GM23338 (cell line): Measurements from ENCODE around the gene CPXM1. TPM values are rescaled to one million over a fixed set of nuclear protein-coding genes. Genes with fewer than 3 reads are reported as not detected.

Experiments
- CREB1 ChIP-seq: fragments of 250-450 bp; sonication (Bioruptor Pico); IDR thresholded peaks from 2 replicates; pipeline ENCODE4 v1.5.0; 2020; ENCODE audit warnings: low read depth, mild to moderate bottlenecking, moderate library complexity
- EZH2 ChIP-seq: fragments of 200-600 bp; sonication (generic); IDR thresholded peaks from one replicate; pipeline ENCODE4 v1.8.0; 2017; ENCODE audit warnings: antibody characterized with exemption, mild to moderate bottlenecking, low read depth; ENCODE audit not compliant: unreplicated experiment
- EZH2phosphoT487 ChIP-seq: fragments of 200-600 bp; sonication (generic); IDR thresholded peaks from one replicate; pipeline ENCODE4 v1.8.1; 2018; ENCODE audit warnings: antibody characterized with exemption; ENCODE audit not compliant: unreplicated experiment
- STAT1 ChIP-seq: IDR thresholded peaks from one replicate; pipeline ENCODE4 v1.6.1; 2016; ENCODE audit warnings: antibody characterized with exemption; ENCODE audit not compliant: unreplicated experiment
- ZNF114 ChIP-seq: fragments of 250-450 bp; sonication (Bioruptor Pico); IDR thresholded peaks from 2 replicates; pipeline ENCODE4 v1.5.0; 2020; ENCODE audit warnings: mild to moderate bottlenecking, moderate library complexity
- polyA plus RNA-seq: library from polyadenylated mRNA; unstranded; fragments of >200 nt; fragmentation: Nextera tagmentation; extraction: Ambion mirVana; gene quantifications from 2 replicates; pipeline ENCODE4 v1.2.1, GENCODE V29; 2016
- total RNA-seq: library from RNA; depleted of rRNA; stranded (reverse); fragments of >200 nt; shearing (Covaris generic); gene quantifications from 2 replicates; pipeline ENCODE4 v1.2.3, GENCODE V29; 2014
- TF ChIP-seq, protein P1 (sequence below): fragments of 250-450 bp; sonication (Bioruptor Pico); IDR thresholded peaks from 2 replicates; pipeline ENCODE4 v1.5.0; 2020; ENCODE audit warnings: mild to moderate bottlenecking, moderate library complexity
- TF ChIP-seq, protein P2 (sequence below): IDR thresholded peaks from one replicate; pipeline ENCODE4 v1.6.1; 2018; ENCODE audit warnings: antibody characterized with exemption; ENCODE audit not compliant: unreplicated experiment
- TF ChIP-seq, protein P3 (sequence below), 2 experiments: fragments of 200-600 bp in 1 of 2; sonication (generic) in 1 of 2; conservative IDR thresholded peaks; 2 replicates each; pipeline versions ENCODE4 v1.5.1 to v1.6.1; 2016 to 2017; ENCODE audit warnings: antibody characterized with exemption in 2 of 2, low read depth in 2 of 2, mild to moderate bottlenecking in 2 of 2, moderate library complexity in 1 of 2

Gene CPXM1
- total and polyA plus RNA-seq, 2 experiments from 2014 or later = 17.0 to 29.3 TPM

DNA sequence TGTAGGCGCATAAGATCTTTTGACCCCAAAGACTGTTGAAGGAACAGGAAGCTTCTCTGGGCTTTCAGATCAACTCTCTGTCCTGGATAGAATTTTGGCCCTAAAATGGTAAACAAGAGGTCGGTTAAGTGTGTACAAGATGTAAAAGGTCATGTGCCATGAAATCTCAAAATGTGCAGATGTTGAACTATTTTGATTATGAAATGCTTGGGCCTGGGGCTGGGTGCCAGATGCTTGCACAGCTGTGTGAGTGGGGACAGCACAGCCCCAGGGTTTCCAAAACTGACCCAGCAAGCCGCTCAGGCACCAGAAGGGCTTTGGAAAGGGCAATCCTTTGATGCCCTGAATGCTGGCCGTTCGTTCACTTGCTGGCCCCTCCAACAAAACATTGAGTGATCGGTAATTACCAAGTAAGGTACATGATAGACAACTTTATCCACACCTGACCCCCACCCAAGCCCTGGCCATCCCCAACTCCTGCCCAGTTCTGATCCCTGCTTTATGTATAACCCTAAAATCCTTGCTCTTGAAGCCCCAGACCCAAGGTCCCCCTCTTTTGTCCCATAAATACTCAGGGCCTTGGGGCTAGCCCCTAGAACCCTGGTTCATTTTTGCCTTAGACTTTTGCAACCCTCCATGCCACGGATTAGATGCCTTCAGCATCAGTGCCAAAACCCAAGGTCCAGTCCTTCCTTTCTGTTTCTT lies 17.6 kb upstream of the CPXM1 start (continued):
- TF ChIP-seq, protein P1, sequence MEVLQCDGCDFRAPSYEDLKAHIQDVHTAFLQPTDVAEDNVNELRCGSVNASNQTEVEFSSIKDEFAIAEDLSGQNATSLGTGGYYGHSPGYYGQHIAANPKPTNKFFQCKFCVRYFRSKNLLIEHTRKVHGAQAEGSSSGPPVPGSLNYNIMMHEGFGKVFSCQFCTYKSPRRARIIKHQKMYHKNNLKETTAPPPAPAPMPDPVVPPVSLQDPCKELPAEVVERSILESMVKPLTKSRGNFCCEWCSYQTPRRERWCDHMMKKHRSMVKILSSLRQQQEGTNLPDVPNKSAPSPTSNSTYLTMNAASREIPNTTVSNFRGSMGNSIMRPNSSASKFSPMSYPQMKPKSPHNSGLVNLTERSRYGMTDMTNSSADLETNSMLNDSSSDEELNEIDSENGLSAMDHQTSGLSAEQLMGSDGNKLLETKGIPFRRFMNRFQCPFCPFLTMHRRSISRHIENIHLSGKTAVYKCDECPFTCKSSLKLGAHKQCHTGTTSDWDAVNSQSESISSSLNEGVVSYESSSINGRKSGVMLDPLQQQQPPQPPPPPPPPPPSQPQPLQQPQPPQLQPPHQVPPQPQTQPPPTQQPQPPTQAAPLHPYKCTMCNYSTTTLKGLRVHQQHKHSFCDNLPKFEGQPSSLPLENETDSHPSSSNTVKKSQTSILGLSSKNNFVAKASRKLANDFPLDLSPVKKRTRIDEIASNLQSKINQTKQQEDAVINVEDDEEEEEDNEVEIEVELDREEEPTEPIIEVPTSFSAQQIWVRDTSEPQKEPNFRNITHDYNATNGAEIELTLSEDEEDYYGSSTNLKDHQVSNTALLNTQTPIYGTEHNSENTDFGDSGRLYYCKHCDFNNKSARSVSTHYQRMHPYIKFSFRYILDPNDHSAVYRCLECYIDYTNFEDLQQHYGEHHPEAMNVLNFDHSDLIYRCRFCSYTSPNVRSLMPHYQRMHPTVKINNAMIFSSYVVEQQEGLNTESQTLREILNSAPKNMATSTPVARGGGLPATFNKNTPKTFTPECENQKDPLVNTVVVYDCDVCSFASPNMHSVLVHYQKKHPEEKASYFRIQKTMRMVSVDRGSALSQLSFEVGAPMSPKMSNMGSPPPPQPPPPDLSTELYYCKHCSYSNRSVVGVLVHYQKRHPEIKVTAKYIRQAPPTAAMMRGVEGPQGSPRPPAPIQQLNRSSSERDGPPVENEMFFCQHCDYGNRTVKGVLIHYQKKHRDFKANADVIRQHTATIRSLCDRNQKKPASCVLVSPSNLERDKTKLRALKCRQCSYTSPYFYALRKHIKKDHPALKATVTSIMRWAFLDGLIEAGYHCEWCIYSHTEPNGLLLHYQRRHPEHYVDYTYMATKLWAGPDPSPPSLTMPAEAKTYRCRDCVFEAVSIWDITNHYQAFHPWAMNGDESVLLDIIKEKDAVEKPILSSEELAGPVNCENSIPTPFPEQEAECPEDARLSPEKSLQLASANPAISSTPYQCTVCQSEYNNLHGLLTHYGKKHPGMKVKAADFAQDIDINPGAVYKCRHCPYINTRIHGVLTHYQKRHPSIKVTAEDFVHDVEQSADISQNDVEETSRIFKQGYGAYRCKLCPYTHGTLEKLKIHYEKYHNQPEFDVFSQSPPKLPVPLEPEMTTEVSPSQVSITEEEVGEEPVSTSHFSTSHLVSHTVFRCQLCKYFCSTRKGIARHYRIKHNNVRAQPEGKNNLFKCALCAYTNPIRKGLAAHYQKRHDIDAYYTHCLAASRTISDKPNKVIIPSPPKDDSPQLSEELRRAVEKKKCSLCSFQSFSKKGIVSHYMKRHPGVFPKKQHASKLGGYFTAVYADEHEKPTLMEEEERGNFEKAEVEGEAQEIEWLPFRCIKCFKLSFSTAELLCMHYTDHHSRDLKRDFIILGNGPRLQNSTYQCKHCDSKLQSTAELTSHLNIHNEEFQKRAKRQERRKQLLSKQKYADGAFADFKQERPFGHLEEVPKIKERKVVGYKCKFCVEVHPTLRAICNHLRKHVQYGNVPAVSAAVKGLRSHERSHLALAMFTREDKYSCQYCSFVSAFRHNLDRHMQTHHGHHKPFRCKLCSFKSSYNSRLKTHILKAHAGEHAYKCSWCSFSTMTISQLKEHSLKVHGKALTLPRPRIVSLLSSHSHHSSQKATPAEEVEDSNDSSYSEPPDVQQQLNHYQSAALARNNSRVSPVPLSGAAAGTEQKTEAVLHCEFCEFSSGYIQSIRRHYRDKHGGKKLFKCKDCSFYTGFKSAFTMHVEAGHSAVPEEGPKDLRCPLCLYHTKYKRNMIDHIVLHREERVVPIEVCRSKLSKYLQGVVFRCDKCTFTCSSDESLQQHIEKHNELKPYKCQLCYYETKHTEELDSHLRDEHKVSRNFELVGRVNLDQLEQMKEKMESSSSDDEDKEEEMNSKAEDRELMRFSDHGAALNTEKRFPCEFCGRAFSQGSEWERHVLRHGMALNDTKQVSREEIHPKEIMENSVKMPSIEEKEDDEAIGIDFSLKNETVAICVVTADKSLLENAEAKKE (CRISPR knock-in tag) = no peak
- TF ChIP-seq EZH2phosphoT487 (no peak), CREB1 (CRISPR knock-in tag) (no peak), EZH2 (no peak), STAT1 (no peak), ZNF114 (CRISPR knock-in tag) (no peak)
- TF ChIP-seq, protein P2, sequence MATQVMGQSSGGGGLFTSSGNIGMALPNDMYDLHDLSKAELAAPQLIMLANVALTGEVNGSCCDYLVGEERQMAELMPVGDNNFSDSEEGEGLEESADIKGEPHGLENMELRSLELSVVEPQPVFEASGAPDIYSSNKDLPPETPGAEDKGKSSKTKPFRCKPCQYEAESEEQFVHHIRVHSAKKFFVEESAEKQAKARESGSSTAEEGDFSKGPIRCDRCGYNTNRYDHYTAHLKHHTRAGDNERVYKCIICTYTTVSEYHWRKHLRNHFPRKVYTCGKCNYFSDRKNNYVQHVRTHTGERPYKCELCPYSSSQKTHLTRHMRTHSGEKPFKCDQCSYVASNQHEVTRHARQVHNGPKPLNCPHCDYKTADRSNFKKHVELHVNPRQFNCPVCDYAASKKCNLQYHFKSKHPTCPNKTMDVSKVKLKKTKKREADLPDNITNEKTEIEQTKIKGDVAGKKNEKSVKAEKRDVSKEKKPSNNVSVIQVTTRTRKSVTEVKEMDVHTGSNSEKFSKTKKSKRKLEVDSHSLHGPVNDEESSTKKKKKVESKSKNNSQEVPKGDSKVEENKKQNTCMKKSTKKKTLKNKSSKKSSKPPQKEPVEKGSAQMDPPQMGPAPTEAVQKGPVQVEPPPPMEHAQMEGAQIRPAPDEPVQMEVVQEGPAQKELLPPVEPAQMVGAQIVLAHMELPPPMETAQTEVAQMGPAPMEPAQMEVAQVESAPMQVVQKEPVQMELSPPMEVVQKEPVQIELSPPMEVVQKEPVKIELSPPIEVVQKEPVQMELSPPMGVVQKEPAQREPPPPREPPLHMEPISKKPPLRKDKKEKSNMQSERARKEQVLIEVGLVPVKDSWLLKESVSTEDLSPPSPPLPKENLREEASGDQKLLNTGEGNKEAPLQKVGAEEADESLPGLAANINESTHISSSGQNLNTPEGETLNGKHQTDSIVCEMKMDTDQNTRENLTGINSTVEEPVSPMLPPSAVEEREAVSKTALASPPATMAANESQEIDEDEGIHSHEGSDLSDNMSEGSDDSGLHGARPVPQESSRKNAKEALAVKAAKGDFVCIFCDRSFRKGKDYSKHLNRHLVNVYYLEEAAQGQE = no peak
- TF ChIP-seq, protein P3, sequence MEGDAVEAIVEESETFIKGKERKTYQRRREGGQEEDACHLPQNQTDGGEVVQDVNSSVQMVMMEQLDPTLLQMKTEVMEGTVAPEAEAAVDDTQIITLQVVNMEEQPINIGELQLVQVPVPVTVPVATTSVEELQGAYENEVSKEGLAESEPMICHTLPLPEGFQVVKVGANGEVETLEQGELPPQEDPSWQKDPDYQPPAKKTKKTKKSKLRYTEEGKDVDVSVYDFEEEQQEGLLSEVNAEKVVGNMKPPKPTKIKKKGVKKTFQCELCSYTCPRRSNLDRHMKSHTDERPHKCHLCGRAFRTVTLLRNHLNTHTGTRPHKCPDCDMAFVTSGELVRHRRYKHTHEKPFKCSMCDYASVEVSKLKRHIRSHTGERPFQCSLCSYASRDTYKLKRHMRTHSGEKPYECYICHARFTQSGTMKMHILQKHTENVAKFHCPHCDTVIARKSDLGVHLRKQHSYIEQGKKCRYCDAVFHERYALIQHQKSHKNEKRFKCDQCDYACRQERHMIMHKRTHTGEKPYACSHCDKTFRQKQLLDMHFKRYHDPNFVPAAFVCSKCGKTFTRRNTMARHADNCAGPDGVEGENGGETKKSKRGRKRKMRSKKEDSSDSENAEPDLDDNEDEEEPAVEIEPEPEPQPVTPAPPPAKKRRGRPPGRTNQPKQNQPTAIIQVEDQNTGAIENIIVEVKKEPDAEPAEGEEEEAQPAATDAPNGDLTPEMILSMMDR (conservative IDR thresholded peaks at IDR 0.05; ENCODE audit: low read depth in 2 of 2) = no peak
